ENCODE results near the gene FBH1. TPM values are rescaled to one million over a fixed set of nuclear protein-coding genes. Genes with fewer than 3 reads are reported as not detected.

The FBH1 gene
- total and polyA plus RNA-seq, 10 of the 15 experiments (the other 5 are each of a cell fraction or from before 2014, with no cell fraction given) = 6.1 to 67.6 (median 47.2) TPM

GRCh38 chr10:5968681-5969453 is 78.8 kb downstream of the FBH1 start (continued):
- TF ChIP-seq ZNF687 (IDR thresholded peaks at IDR 0.05) = no peak
- no peak for TF ChIP-seq BCL11A (IDR thresholded peaks at IDR 0.05; ENCODE audit: low read depth, low read length)
- TF ChIP-seq TARDBP (IDR thresholded peaks at IDR 0.05; ENCODE audit: borderline replicate concordance) = no peak
- no peak for TF ChIP-seq SMARCA5 (IDR thresholded peaks at IDR 0.05)
- no peak for TF ChIP-seq MAX (IDR thresholded peaks at IDR 0.05; ENCODE audit: low read depth, low read length)
- TF ChIP-seq POLR2AphosphoS5 (IDR thresholded peaks at IDR 0.05; ENCODE audit: low read length) = no peak
- no peak for TF ChIP-seq SREBF1 (IDR thresholded peaks at IDR 0.05; ENCODE audit: low read length)

DNA sequence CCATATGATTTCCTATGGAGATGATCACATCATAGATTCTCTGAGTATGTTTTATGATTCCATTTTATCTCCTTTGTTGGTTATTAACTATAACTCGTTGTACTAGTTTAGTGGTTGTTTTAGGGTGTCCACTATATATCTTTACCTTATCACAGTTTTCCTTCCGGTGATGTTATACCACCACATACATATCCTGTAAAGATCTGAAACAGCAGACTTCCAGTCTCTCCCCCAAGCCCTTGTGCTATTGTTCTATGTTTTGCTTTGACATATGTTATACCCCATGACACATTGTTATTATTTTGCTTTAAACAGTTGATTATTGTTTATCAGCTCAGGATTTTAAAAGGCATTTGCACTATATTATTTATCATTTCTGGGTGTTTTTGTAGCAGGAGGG is 80.0 kb downstream of the FBH1 start:
- ChIA-PET RAD21 (ENCODE audit: unreplicated experiment) (interaction anchor here (1.0 kb wide), 1 partner anchor 118 kb away, joined by 3 read pairs; no protein-coding TSS in a partner anchor), CTCF (interaction anchor here (2.9 kb wide), 1 partner anchor 44 kb away, joined by 7 read pairs; no protein-coding TSS in a partner anchor)
- no peak for TF ChIP-seq EP300 (IDR thresholded peaks at IDR 0.05; ENCODE audit: borderline replicate concordance in 1 of 2, control insufficient read depth in 1 of 2, low read depth in 2 of 2, low read length in 2 of 2)
- no peak for TF ChIP-seq TARDBP (IDR thresholded peaks at IDR 0.05; ENCODE audit: borderline replicate concordance)
- TF ChIP-seq ZBTB11 (CRISPR knock-in tag; IDR thresholded peaks at IDR 0.05) = no peak
- no peak for TF ChIP-seq IRF4 (IDR thresholded peaks at IDR 0.05; ENCODE audit: low read depth, low read length)
- no peak for TF ChIP-seq CBFB (IDR thresholded peaks at IDR 0.05; ENCODE audit: low read depth)
- no peak for TF ChIP-seq MEF2B (IDR thresholded peaks at IDR 0.05; ENCODE audit: partially characterized antibody, poor library complexity, severe bottlenecking)
- no peak for TF ChIP-seq ASH2L (IDR thresholded peaks at IDR 0.05; ENCODE audit: borderline replicate concordance, low read depth)
- no peak for TF ChIP-seq CHD4 (IDR thresholded peaks at IDR 0.05)
- TF ChIP-seq ZNF622 (IDR thresholded peaks at IDR 0.05) = no peak

More for the DNA sequence above, 80.0 kb downstream of the FBH1 start:
- H2AFZ ChIP-seq (ENCODE audit: control insufficient read depth, low read depth, low read length) = no peak overlapping the region
- peaks cover 19% of the 10 kb centered on the region for H3K4me1 ChIP-seq (ENCODE audit: control insufficient read depth, insufficient read depth, low read length)
- no peak overlapping the region for H3K4me3 ChIP-seq
- BruUV-seq (replicated peaks) = TSS peak; percentile 19
- H3K9me3 ChIP-seq (replicated peaks; ENCODE audit: control insufficient read depth, insufficient read depth, low read length) = no peaks in the 10 kb centered on the region
- in situ Hi-C loops (cut with MboI) = no loop called here
- H3K9ac ChIP-seq (ENCODE audit: control insufficient read depth, insufficient read depth, low read length) = no peak overlapping the region
- WGBS (ENCODE audit: insufficient coverage, insufficient replicate concordance, low lambda C conversion rate, missing lambda C conversion rate) = 96% methylated on average over 2 of the region's 2 CpGs
- no peaks in the 10 kb centered on the region for H3K27me3 ChIP-seq (replicated peaks in 1 of 2; ENCODE audit: control insufficient read depth in 2 of 2, insufficient read depth in 2 of 2, low read length in 1 of 2)
- DNase-seq (ENCODE audit: low read depth, low spot score) (no peak), FAIRE-seq (no peak), ATAC-seq (no peak)
- no peak overlapping the region for H3K4me2 ChIP-seq (ENCODE audit: control insufficient read depth, insufficient read depth)
- POLR2A ChIA-PET = interaction anchor here (0.5 to 2.0 kb wide), 3 partner anchors 94 to 240 kb away, joined by 3 to 8 read pairs (median 6); no protein-coding TSS in a partner anchor
- peaks cover 1 to 5% of the 10 kb centered on the region in 2 experiments; a peak in 3 of 4 replicates for H3K36me3 ChIP-seq (ENCODE audit: control insufficient read depth in 2 of 2, insufficient read depth in 2 of 2, low read length in 1 of 2)
- H4K20me1 ChIP-seq (ENCODE audit: control insufficient read depth, insufficient read depth) = no peaks in the 10 kb centered on the region
- intact Hi-C loops (cut with micrococcal nuclease; ENCODE audit: unreplicated experiment) = no loop called here
- H3K79me2 ChIP-seq (ENCODE audit: control insufficient read depth, insufficient read depth, low read length) = peaks cover 55% of the 10 kb centered on the region
- SMC1A ChIA-PET (ENCODE audit: uncharacterized antibody, unreplicated experiment) = interaction anchor here (1.0 to 1.7 kb wide), 4 partner anchors 9 to 160 kb away, joined by 3 to 4 read pairs (median 4); no protein-coding TSS in a partner anchor
- H3K27ac ChIP-seq (ENCODE audit: control insufficient read depth, insufficient read depth) = no peak overlapping the region

All from GM12878 (cell line).